A673 (cell line): ENCODE data around the gene DDX42.

ENCODE experiments used
- EZH2 ChIP-seq: fragments of 200-600 bp; sonication (generic); IDR thresholded peaks from 2 replicates; pipeline ENCODE4 v1.6.1; 2017; ENCODE audit warnings: borderline replicate concordance, low read depth, mild to moderate bottlenecking, mixed read lengths, antibody characterized with exemption, low read length; ENCODE audit not compliant: poor library complexity, severe bottlenecking
- TF ChIP-seq, protein P1 (sequence below): fragments of 300-800, 200-600 bp; sonication (generic); conservative IDR thresholded peaks from 2 replicates; pipeline ENCODE4 v1.5.1; 2017; ENCODE audit warnings: low read depth, mild to moderate bottlenecking, antibody characterized with exemption, low read length, moderate library complexity, mixed read lengths

DNA sequence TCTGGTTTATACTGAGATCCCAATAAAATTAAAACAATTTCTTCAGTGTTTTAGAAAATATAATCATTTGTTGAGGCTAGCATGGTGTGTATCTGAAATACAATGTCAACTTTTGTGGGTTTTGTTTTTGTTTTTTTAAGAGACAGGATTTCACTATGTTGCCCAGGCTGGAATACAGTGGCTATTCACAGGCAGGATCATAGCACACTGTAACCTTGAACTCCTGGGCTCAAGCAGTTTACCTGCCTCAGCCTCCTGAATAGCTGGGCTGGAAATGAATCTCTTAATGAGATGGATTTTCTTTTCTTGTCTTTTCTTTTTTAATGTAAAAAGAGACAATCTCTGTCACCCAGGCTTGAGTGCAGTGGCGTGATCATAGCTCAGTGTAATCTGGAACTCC lies 12.1 kb downstream of the DDX42 start:
- TF ChIP-seq, protein P1, sequence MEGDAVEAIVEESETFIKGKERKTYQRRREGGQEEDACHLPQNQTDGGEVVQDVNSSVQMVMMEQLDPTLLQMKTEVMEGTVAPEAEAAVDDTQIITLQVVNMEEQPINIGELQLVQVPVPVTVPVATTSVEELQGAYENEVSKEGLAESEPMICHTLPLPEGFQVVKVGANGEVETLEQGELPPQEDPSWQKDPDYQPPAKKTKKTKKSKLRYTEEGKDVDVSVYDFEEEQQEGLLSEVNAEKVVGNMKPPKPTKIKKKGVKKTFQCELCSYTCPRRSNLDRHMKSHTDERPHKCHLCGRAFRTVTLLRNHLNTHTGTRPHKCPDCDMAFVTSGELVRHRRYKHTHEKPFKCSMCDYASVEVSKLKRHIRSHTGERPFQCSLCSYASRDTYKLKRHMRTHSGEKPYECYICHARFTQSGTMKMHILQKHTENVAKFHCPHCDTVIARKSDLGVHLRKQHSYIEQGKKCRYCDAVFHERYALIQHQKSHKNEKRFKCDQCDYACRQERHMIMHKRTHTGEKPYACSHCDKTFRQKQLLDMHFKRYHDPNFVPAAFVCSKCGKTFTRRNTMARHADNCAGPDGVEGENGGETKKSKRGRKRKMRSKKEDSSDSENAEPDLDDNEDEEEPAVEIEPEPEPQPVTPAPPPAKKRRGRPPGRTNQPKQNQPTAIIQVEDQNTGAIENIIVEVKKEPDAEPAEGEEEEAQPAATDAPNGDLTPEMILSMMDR, result no peak
- no peak for TF ChIP-seq EZH2
